Smooth muscle cell of the coronary artery (primary cell): ENCODE measurements around the gene PAX5. TPM values are rescaled to one million over a fixed set of nuclear protein-coding genes. Genes with fewer than 3 reads are reported as not detected.

ENCODE experiments used
- total RNA-seq: library from RNA; depleted of rRNA; stranded (reverse); fragments of >200 nt; gene quantifications from 2 replicates; pipeline ENCODE4 v1.2.3, GENCODE V29; 2014; ENCODE audit warnings: low replicate concordance

Gene PAX5
- not detected in 2 replicates for total RNA-seq

GRCh38 chr9:37033682-37034304 lies at the start of gene PAX5:
TSS of gene PAX5 (minus strand) at chr9:37034268. CDS start at chr9:37034031, 237 bp downstream.

Other genes starting within 250 kb of the PAX5 start
- gene ZCCHC7, start 86.3 kb upstream of the PAX5 start, total RNA-seq, result 19.5 and 24.6 TPM in 2 replicates